CD4-positive, alpha-beta T cell (primary cell): Measurements from ENCODE around the gene RAI14. TPM values are rescaled to one million over a fixed set of nuclear protein-coding genes. Genes with fewer than 3 reads are reported as not detected.

Experiments used
- ATAC-seq: fragments of 200-7000 bp; cut with Tn5 transposase; one replicate; pipeline ENCODE4 v1.10.0; 2022; ENCODE audit warnings: mild to moderate bottlenecking; ENCODE audit not compliant: poor library complexity
- CTCF ChIA-PET: fragments of 350-600 bp; sonication (Branson Sonifier 250); formaldehyde crosslinking; loops from one replicate; lab custom pipeline; 2021; ENCODE audit warnings: antibody characterized with exemption, inconsistent platforms; lab: Charles Lee
- POLR2A ChIA-PET: fragments of 350-600 bp; sonication (Branson Sonifier 250); formaldehyde crosslinking; loops from one replicate; lab custom pipeline; 2021; ENCODE audit warnings: antibody characterized with exemption, inconsistent platforms; lab: Charles Lee
- DNase-seq, 14 experiments: peaks; one replicate each; pipeline ENCODE4 v3.0.0-alpha.2; 2013 to 2020; ENCODE audit warnings: mixed read lengths in 2 of 14
- H3K27ac ChIP-seq, 2 donors: one replicate each; pipeline versions ENCODE4 v1.5.1 to v1.7.0; 2013; ENCODE audit warnings: low read length in 2 of 2, low read depth in 1 of 2, mild to moderate bottlenecking in 1 of 2
- H3K27me3 ChIP-seq, 2 experiments: 1 replicate in 1 of 2; 2 replicates in 1 of 2; pipeline versions ENCODE4 v1.6.1 to v1.7.0; 2013; ENCODE audit warnings: low read length in 2 of 2, control low read depth in 1 of 2, mild to moderate bottlenecking in 1 of 2, moderate library complexity in 1 of 2; ENCODE audit not compliant: insufficient read depth in 2 of 2, control insufficient read depth in 1 of 2
- H3K36me3 ChIP-seq: one replicate; pipeline ENCODE4 v1.6.1; 2013; ENCODE audit warnings: low read length, control low read depth; ENCODE audit not compliant: insufficient read depth
- H3K4me1 ChIP-seq: one replicate; pipeline ENCODE4 v1.6.1; 2013; ENCODE audit warnings: low read length, control low read depth; ENCODE audit not compliant: insufficient read depth
- H3K4me3 ChIP-seq: one replicate; pipeline ENCODE4 v1.5.1; 2013; ENCODE audit warnings: mild to moderate bottlenecking, low read length, moderate library complexity
- H3K9me3 ChIP-seq, 2 experiments: 1 replicate in 1 of 2; 2 replicates in 1 of 2; pipeline versions ENCODE4 v1.6.1 to v1.7.0; 2013; ENCODE audit warnings: low read length in 2 of 2, mild to moderate bottlenecking in 2 of 2, control low read depth in 1 of 2, moderate library complexity in 1 of 2; ENCODE audit not compliant: control insufficient read depth in 1 of 2, insufficient read depth in 1 of 2
- H3K27ac Mint-ChIP-seq: one replicate; pipeline ENCODE4 v1.8.0; 2020; ENCODE audit warnings: mixed read lengths
- H3K27me3 Mint-ChIP-seq: one replicate; pipeline ENCODE4 v1.8.0; 2021; ENCODE audit warnings: mixed read lengths
- H3K36me3 Mint-ChIP-seq: one replicate; pipeline ENCODE4 v1.8.0; 2021; ENCODE audit warnings: low read depth, mixed read lengths
- H3K4me1 Mint-ChIP-seq: one replicate; pipeline ENCODE4 v1.8.0; 2021; ENCODE audit warnings: low read depth, mixed read lengths
- H3K4me3 Mint-ChIP-seq: one replicate; pipeline ENCODE4 v1.8.0; 2020; ENCODE audit warnings: mild to moderate bottlenecking, mixed read lengths
- H3K9me3 Mint-ChIP-seq: one replicate; pipeline ENCODE4 v1.8.0; 2020; ENCODE audit warnings: mixed read lengths
- intact Hi-C, 2 experiments: fragments of 100-400 bp; cut with DNase I in 1 of 2; cut with micrococcal nuclease in 1 of 2; formaldehyde crosslinking; loops; one replicate each; pipeline versions ENCODE4 v1.15.1 to v1.9.0; 2023 to 2025; cut with DNase I, micrococcal nuclease
- total RNA-seq, 174 experiments: library from RNA in 2 of 174; stranded (reverse) in 2 of 174; gene quantifications; one replicate each; pipeline ENCODE4 v1.2.3 and lab custom pipeline; 2021 to 2026
- TF ChIP-seq, protein P1 (sequence below): fragments of 200-600 bp; IDR thresholded peaks from one replicate; pipeline ENCODE4 v1.8.0; 2022; ENCODE audit warnings: antibody characterized with exemption, mild to moderate bottlenecking

Gene RAI14
- total RNA-seq, 2 experiments from 2014 or later, result 0.20 to 0.60 TPM

DNA sequence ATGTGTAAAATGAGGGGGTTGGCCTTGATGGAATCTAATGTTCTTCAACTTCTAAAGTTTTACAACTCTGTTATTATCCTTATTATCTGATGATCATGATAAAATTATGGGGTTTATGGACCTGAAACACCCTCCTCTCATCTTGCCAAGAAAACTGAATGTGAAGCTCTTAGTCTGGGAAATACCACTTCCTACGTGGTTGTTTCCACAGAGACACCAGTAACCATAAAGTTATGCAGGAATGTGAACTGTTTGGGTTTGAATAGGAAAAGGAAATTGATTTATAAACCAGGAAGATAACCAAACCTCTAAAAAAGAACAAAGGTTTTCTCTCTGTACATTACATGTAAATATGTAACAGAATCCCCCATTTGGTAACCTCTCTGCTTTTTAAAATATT lies 28.3 kb upstream of the RAI14 start:
- CTCF ChIA-PET, result no interaction called here
- Histone ChIP-seq H3K27ac (no peak overlapping the region), H3K27me3 (no peaks in the 10 kb centered on the region), H3K4me3 (no peak overlapping the region), H3K36me3 (no peaks in the 10 kb centered on the region), H3K4me1 (no peaks in the 10 kb centered on the region), H3K9me3 (no peaks in the 10 kb centered on the region)
- DNase-seq, result no peak
- no peaks in the 10 kb centered on the region for H3K27me3 Mint-ChIP-seq
- intact Hi-C loops, result no loop called here
- no peaks in the 10 kb centered on the region for H3K36me3 Mint-ChIP-seq
- no peak overlapping the region for H3K4me3 Mint-ChIP-seq
- TF ChIP-seq, protein P1, sequence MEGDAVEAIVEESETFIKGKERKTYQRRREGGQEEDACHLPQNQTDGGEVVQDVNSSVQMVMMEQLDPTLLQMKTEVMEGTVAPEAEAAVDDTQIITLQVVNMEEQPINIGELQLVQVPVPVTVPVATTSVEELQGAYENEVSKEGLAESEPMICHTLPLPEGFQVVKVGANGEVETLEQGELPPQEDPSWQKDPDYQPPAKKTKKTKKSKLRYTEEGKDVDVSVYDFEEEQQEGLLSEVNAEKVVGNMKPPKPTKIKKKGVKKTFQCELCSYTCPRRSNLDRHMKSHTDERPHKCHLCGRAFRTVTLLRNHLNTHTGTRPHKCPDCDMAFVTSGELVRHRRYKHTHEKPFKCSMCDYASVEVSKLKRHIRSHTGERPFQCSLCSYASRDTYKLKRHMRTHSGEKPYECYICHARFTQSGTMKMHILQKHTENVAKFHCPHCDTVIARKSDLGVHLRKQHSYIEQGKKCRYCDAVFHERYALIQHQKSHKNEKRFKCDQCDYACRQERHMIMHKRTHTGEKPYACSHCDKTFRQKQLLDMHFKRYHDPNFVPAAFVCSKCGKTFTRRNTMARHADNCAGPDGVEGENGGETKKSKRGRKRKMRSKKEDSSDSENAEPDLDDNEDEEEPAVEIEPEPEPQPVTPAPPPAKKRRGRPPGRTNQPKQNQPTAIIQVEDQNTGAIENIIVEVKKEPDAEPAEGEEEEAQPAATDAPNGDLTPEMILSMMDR, result no peak
- ATAC-seq, result no peak
- no peaks in the 10 kb centered on the region for H3K9me3 Mint-ChIP-seq
- no peak overlapping the region for H3K27ac Mint-ChIP-seq
- no peaks in the 10 kb centered on the region for H3K4me1 Mint-ChIP-seq
- POLR2A ChIA-PET, result no interaction called here

DNA sequence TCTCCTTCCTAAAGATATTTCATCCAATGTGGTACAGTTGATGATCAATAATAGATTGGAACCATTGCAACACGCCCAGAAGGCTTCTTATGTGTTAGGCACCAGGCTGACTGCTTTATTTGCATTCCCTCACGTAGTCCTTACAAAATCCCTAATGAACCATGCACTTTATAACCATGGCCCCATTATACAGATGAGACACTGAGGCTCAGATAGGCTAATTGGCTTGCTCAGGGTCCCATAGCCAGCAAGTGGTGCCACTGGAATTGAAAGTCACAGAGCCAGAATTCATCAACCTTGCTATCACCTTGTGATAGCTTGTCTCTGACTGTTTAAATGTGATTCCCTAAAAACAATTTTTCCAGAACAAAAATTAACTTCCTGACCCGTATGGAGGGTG lies 27.8 kb upstream of the RAI14 start:
- CTCF ChIA-PET, result no interaction called here
- Mint-ChIP-seq H3K4me1 (no peaks in the 10 kb centered on the region), H3K4me3 (no peak overlapping the region), H3K27ac (no peak overlapping the region), H3K36me3 (no peaks in the 10 kb centered on the region), H3K27me3 (no peaks in the 10 kb centered on the region), H3K9me3 (no peaks in the 10 kb centered on the region)
- TF ChIP-seq, protein P1, result no peak
- intact Hi-C loops, result no loop called here
- no peak for ATAC-seq
- no peak overlapping the region for H3K4me3 ChIP-seq
- DNase-seq, result no peak
- no peaks in the 10 kb centered on the region for H3K27me3 ChIP-seq
- H3K36me3 ChIP-seq, result no peaks in the 10 kb centered on the region
- POLR2A ChIA-PET, result no interaction called here
- H3K27ac ChIP-seq, result no peak overlapping the region
- no peaks in the 10 kb centered on the region for H3K9me3 ChIP-seq
- H3K4me1 ChIP-seq, result no peaks in the 10 kb centered on the region

DNA sequence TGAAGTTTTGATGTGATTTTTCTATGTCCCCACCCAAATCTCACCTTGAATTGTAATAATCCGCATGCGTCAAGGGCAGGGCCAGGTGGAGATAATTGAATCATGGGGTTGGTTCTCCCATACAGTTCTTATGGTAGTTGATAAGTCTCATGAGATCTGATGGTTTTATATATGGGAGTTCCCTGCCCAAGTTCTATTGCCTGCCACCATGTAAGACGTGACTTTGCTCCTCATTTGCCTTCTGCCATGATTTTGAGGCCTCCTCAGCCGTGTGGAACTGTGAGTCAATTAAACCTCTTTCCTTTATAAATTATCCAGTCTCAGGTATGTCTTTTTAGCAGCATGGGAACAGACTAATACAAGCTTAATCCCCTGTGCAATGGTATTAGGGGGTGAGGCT lies 25.5 kb upstream of the RAI14 start:
- H3K4me1 Mint-ChIP-seq, result no peaks in the 10 kb centered on the region
- CTCF ChIA-PET, result no interaction called here
- no peak overlapping the region for H3K4me3 Mint-ChIP-seq
- Histone ChIP-seq H3K36me3 (no peaks in the 10 kb centered on the region), H3K4me3 (no peak overlapping the region), H3K27me3 (no peaks in the 10 kb centered on the region), H3K9me3 (no peaks in the 10 kb centered on the region), H3K4me1 (no peaks in the 10 kb centered on the region), H3K27ac (no peak overlapping the region)
- POLR2A ChIA-PET, result no interaction called here
- intact Hi-C loops, result no loop called here
- ATAC-seq (no peak), DNase-seq (no peak)
- no peaks in the 10 kb centered on the region for H3K36me3 Mint-ChIP-seq
- no peaks in the 10 kb centered on the region for H3K9me3 Mint-ChIP-seq
- no peak overlapping the region for H3K27ac Mint-ChIP-seq
- TF ChIP-seq, protein P1, result no peak
- H3K27me3 Mint-ChIP-seq, result no peaks in the 10 kb centered on the region
